Measurements from ENCODE around the gene FAHD2A.
"Not testable (repeated sequence)": the region's sequence is repeated elsewhere in the genome, so short reads cannot be mapped to it uniquely, and the experiment has no call there.

- not testable (repeated sequence) for TF ChIP-seq CTCF, POLR2A (IDR thresholded peaks at IDR 0.05)
Observed at GRCh38 chr2:95429748-95430467, 27.4 kb downstream of the FAHD2A start.

All from Peyer's patch (tissue), 4 donors.